Putamen (tissue), 1 donor: ENCODE results near the gene FXYD5.

Experiments used
- DNase-seq: peaks from one replicate; pipeline ENCODE4 v3.0.0-alpha.2; 2016; ENCODE audit warnings: low spot score

FXYD5 gene

GRCh38 chr19:35214766-35215422 is 60.4 kb downstream of the FXYD5 start:
- DNase-seq = no peak

GRCh38 chr19:35216016-35216832 is 61.7 kb downstream of the FXYD5 start:
- DNase-seq = no peak

GRCh38 chr19:35216833-35217648 is 62.5 kb downstream of the FXYD5 start:
- peak; percentile 34 for DNase-seq

- DNase-seq = no peak
These were observed 63.1 kb downstream of the FXYD5 start for GRCh38 chr19:35217649-35217990.

- no peak for DNase-seq
These were observed 64.5 kb downstream of the FXYD5 start for GRCh38 chr19:35219008-35219407.
